HG03097 (cell line): ENCODE data around the gene CHST11.

Source experiments
- ATAC-seq: cut with Tn5 transposase; IDR thresholded peaks from one replicate; pipeline ENCODE4 v1.9.1; 2021; ENCODE audit not compliant: unreplicated experiment, low FRiP score

The CHST11 gene

DNA sequence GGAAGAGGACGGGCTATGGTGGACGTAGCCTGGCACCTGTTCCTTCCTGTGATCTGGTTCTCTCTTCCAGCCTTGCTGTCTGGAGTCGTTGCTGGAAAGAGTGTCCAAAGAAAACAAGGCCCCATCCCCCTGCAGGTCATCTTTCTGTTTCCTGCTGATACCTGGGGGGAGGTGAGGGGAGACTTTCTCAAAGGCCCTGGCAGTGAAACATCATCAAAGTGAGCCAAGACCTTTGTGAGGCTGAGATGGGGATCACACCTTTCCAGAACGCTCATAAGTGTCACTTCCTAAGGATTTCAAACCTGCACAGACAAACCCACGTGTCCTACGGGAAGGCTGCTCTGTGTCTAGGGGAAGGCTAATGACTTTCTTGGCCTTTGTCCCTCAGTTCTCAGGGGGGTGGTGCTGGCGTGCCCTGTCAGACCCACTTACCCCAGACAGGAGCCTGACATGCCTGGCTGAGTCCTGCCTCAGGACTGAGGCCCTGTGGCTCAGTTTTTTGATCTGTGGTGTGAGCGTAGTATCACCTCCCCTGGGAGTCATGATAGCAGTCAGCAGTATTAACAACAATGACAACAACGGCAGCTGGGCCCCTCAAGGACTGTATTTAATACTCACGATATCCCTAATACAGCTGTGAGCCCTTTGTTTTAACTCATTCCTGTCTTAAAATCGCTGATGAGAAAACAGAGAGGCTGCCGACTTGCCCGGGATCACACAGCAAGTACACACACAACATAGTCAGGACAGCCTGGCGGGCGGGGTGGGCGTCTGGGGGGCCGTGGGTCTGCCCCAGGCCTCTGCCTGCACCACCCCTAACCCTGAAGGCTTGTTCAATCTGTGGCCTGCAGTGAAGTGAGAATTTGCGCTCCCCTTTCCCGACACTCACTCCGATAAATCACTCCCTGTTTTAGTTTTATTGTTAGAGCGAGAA, 266.1 kb downstream of the CHST11 start:
- no peak for ATAC-seq

- ATAC-seq = no peak
These were observed 267.1 kb downstream of the CHST11 start for GRCh38 chr12:104723895-104724294.

GRCh38 chr12:104724992-104725585, 268.3 kb downstream of the CHST11 start:
- no peak for ATAC-seq

DNA sequence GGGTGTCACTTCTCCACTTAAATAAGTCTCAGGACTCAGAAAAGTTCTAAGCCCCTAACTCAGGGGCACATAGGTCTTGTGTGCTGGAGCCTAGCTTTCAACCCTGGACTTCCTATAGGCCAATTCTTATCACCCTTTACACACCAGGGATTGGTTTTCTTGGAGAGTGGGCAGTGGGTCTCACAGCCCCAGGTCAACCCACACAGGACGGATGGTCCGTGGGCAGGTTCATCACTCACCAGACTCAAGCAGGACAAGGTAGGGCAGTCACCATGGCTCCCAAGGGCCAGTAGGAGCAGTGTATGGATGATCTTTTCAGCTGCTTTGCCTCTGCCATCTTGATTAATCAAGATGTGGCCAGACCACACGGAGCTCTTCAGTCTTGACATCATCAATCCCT, 268.9 kb downstream of the CHST11 start:
- no peak for ATAC-seq

DNA sequence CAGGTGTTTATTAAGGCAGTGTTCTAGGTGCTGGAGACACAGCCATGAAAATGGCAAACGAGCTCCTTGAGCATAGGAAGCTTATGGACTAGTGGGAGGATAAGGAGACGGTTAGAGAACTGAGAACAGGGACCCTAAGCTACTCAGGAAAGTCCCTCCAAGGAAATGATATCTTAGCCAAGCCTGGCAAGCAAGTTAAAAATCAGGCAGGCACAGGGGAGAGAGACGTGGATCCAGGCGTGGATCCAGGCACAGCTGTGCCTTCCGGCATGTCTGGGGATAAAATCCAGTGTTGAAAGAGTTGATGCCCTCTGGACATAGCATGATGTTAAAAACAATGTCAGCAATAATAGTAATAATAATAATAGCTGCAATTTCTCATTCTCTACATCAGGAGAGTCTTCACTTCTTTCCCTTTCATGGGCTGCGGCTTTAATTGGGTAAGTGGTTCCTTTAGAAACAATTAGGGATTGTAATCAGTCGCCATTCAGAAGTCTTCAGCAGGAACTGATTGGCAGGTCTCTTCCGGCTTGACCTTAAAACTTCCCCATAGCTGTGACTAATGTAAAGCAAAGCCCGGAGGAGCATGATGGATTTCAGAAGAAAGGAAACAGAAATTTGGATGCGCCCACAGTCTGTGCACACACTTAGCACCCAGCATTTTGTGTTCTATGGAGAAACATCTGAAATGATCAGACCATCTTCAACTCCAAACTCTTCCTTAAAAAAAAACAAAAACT, 271.1 kb downstream of the CHST11 start:
- no peak for ATAC-seq

DNA sequence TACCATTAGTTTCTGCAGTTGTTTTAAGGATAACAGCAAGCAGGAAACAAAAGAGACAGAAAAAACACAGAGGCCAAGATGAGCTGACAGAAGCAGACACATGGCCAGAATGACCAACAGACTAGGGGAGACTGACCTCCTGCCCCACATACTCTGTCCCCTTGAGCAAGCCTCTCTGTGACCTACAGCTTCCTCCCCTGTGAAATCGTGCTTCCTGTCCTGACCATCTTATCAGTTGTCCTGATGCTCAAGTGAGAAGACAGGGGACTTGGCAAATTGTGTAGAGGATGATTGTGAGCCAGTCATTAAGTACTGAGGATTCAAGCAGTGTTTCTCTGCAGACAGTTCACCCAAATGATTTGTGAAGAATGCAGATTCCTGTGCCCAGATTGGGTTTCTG, 272.3 kb downstream of the CHST11 start:
- no peak for ATAC-seq

GRCh38 chr12:104729610-104730446, 273.1 kb downstream of the CHST11 start:
- ATAC-seq = no peak

DNA sequence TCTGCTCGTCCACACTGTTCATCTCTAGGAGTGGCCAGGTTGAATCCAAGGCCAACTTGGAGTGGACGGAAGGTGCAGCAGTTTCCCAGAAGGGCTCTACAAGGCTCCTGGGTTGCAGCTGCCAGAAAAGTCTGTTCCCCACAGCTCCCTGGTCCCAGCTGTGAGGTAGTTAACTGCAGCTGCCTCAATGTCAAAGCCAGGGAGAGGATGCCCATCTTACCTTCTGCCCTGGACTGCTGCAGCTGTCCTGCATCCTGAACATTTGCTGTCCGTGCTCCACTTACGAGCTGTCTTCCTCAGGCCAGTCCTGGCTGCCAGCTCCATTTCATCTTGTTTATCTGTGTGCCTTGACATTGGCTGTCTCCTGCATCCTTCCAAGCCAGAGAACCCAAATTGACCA, 274.0 kb downstream of the CHST11 start:
- no peak for ATAC-seq

DNA sequence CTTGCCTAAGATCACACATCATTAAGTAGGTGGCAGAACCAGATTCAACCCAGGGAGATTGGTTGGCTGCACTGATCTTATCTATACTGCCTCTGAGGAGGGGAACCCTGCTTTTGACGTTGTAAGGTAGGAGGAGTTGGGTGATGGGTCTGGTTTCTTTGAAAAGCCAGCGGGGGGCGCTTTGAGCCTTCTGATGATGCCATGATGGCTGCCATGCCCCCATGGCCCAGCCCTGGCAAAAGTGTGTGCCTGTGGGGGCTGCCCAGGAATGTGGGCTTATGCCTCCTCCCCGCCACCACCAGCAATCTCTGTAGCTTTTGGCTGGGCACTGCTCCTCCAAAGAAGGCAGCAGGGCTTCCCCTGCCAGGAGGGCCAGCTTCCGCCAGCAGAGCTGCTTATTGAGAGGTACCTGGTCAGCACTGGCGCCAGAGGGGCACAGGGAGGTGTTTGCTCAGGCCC, 277.0 kb downstream of the CHST11 start:
- no peak for ATAC-seq

DNA sequence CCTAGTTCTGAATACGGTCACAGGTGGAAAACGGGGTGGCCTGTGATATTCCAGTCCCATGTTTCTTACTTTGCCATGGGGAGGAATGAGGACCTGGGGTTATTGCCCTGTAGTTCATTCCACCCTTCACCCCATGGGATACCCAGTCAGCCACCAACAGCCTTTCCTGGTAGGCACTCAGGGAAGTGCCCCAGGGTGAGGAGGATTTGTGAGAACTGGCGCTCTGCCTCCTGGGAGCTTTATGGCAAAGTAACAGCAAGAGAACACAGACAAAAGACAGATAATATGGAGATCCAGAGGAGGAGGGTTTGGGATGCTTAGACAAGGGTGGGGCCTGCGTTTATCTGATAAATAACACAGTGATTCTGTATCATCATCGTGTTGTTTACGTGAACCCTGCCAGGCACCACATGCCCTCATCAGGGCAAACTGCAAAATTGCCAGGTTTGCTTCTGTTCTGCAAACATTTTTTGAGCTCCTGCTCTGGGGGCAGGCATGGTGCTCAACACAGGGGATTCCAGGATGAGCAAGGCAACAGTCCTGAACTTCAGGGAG, 277.9 kb downstream of the CHST11 start:
- no peak for ATAC-seq

GRCh38 chr12:104735801-104736200, 279.1 kb downstream of the CHST11 start:
- no peak for ATAC-seq

DNA sequence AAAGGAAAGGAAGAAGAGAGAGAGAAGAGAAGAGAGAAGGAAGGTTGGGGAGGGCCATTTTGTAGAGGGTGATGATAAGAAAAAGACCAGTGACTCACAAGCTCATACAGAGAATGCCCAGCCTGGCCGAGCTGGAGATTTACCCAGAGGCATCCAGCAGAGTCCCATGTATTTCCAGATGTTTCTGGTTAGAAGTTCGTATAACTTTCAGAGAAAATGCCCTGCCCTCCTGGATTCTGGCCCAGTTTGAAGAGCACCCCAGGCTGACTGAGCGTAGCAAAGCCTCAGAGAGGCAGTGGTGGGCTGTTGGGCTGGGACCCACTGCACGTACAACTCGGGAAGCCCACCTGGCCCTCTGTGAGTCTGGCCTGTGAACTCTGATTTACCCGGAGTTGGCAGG, 279.6 kb downstream of the CHST11 start:
- no peak for ATAC-seq

DNA sequence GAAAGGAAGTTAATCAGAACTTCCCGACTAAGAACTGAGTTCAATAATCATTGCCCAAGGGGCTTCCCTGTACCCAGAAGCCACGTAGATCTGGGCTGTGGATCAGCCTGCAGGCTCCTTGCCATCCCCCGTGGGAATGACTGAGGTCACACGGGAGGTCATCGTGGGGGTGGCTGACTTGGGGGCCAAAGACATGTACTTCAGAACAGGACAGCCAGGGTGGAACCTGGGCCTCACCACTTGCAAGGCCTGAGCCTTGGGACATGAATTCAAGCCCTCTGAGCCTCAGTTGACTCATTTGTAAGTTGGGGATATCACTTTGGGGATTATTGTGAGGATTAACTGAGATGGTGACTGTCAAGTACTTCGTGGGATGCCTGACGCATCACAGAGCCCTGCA, 280.4 kb downstream of the CHST11 start:
- no peak for ATAC-seq

DNA sequence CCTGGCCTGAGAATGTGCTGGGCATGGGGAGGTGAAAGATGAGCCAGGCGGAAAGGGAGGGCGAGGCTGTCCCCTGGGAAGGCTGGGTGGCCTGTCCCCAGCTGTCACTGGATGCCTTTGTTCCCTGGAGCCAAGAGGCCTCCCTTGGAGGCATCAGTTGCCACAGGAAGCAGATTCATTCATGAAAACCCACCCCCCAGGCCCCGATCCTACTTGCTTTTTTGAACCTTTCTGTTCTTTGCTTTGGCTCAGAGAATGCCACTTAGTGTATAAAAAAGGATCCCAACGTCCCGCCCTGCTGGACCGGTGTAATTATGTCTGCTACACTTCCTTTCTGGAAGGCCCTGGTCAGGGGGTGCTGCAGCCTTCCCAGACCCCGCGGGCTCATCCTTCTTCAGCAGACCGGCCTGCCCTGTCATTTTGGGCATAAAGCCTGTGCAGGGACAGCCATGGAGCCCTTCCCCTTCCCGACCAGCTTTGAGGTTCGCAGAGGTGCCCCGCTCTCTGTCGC, 281.1 kb downstream of the CHST11 start:
- ATAC-seq = no peak

GRCh38 chr12:104738331-104738730, 281.6 kb downstream of the CHST11 start:
- ATAC-seq = no peak

DNA sequence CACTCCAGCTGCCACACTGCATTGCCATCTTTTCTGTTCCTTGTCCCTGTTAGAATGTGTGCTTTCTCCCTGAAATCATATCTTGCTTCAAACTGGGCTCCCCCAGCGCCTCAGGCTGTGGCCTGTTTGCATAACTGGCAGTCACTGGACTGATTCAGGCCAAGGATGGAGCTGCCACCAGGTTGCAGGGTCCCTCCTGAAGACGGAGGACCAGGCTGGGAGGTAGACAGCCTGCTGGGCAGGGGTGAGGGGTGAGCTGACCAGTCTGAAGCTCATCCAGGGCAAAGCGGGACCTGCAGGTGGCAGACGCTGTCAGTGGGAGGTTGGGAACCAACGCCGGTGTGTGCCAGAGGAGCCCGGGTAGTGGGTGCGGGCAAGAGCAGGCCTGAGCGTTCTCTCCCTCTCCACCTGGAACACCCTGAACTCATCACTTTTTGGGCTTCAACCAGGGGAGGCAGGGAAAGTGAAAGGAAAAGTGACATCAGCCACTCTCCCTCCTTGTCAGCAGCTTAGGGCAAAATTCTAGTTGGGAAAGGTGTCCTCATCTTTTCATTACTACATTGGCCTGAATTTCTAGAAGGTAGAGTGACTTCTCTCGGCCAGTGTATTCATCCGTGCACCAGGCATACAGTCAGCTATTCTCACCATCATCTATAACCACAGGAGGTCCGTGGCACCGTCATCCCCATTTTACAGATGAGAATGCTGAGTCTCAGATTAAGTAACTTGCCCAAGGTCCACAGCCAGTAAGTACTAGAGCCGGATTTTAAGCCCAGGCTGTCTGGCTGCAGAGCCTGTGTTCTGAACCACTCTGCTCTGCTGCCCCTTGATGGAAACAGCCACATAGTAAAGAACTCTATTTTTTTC, 282.3 kb downstream of the CHST11 start:
- ATAC-seq = no peak

- peak; percentile 50 for ATAC-seq
These were observed 283.9 kb downstream of the CHST11 start for GRCh38 chr12:104740668-104741067.

- no peak for ATAC-seq
These were observed 284.3 kb downstream of the CHST11 start for GRCh38 chr12:104741077-104741476.
